GM18520 (cell line): ENCODE results near the gene MAPK11.

Source experiments
- ATAC-seq: cut with Tn5 transposase; IDR thresholded peaks from one replicate; pipeline ENCODE4 v1.9.1; 2021; ENCODE audit not compliant: unreplicated experiment

MAPK11 gene

GRCh38 chr22:50250249-50250554, 20.0 kb downstream of the MAPK11 start:
- no peak for ATAC-seq

- ATAC-seq: no peak
Observed at GRCh38 chr22:50249341-50250248, 20.6 kb downstream of the MAPK11 start.

GRCh38 chr22:50248196-50249081, 21.7 kb downstream of the MAPK11 start:
- ATAC-seq: no peak

GRCh38 chr22:50247748-50248147, 22.4 kb downstream of the MAPK11 start:
- no peak for ATAC-seq

DNA sequence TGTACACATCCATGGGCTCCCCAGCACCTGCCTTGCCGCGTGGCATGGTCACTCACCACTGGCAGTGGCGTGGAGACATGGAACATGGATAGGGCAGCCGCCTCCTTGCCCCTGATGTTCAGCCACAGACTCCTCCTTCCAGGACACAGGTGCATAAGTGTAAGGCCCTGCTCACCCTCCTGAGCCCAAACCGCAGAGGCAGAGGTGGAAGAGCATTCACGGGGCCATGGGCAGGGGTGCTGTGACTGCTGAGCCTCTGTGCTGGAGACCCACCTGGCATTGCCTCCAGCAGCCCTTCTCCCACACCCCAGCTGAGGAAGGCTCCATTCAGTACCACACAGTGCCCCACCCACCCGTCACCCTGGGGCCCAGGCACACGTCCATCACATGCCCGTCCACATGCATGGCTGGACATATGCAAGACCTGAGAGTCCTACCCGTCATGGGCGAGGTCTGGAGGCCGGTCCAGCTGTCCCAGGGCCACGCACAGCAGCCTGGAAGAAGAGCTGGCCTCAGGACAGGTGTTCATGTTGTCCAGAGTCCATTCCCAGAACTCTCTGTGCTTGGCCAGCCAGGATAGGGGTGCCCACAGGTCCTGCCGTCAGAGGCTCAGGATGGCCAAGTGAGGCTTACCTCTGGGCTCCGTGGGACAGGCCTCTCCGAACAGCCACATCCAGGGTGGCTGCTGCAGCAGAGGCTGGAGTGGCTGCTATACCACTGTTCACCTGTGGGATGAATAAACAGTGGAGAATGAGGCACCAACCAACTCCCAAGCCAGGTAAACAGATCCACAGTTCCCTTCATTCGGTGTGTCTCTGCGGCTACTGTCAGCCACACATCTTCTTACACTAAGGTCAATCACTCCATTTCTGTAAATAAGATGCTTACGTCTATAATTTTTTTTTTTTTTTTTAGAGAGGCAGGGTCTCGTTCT, 23.7 kb downstream of the MAPK11 start:
- ATAC-seq: no peak

GRCh38 chr22:50245214-50246072, 24.7 kb downstream of the MAPK11 start:
- ATAC-seq: no peak

DNA sequence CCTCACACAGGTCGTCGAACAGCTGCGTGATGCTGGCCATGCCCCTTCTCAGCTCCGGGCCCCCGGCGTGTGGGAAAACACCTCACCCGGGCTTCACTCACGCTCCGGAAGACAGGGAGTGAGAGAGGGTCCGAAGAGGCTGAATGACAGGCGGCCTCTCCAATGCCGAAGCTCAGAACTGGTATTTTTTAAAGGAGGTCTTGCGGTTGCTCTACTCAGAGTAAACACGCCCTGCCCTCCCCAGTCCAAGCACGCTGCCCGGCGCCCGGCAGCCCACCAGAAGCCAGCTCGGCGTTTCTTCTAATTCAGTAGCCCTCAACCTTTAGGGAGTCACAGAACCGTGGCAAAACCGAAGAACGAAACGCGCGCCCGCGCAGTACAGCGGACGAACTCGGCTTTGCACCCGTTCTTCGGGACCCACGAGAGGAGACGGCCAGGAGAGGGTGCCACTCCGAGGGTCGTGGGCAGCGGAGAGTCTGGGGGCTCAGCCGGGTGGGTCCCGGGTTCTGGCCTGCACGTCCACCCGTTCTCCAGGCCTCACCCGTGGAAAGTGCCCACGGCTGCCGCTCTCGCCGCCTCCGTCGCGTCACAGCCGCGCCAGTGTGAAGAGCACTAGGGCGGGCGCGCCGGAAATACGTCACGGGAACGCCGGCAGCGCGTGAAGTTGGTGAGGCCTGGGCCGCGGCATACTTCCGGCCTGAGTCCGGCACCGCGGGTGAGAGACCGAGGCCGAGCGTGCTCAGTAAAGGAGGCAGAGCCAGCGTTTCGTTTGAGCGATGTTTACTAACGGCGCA, 25.6 kb downstream of the MAPK11 start, which contains the start of gene TUBGCP6:
Gene TUBGCP6, minus strand, starts transcription at position 604 of the 794 bp plus-strand sequence. Its CDS starts 564 bp downstream, at position 40.
- ATAC-seq: peak; percentile 59

DNA sequence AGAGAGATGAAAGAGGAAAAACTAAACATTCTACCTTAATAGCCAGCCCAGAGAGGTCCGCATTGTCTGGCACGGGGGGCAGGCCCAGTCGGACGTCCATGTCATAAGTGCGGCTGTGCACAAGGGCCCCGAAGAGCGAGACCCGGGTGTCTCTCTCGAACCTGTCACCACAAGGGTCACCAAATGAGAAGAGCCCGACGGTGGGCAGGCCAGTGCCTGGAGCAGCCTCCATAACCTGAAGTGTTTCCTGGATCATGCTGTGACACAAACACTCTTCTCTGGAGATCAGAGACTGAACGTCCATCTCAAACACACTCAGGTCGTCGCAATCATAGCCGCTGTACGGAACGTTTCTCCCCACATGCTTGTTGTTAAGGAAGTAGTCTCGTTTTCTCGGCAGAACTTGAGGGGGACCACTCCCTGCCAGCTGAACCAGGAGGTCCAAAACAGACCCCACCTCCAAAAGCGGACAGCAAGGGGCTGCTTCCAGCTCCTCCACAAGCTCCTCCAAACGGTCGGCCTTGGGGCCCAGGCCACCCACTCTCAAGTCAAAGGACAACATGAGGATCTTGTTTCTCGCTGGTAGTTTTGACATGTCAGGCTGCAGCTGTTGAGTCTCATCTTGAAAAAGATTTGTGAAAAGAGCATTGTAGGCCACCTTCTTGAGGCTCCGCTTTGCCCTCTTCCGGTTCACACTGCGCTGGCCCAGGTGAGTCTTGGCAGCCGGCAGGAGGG, 26.3 kb downstream of the MAPK11 start:
- ATAC-seq: no peak

DNA sequence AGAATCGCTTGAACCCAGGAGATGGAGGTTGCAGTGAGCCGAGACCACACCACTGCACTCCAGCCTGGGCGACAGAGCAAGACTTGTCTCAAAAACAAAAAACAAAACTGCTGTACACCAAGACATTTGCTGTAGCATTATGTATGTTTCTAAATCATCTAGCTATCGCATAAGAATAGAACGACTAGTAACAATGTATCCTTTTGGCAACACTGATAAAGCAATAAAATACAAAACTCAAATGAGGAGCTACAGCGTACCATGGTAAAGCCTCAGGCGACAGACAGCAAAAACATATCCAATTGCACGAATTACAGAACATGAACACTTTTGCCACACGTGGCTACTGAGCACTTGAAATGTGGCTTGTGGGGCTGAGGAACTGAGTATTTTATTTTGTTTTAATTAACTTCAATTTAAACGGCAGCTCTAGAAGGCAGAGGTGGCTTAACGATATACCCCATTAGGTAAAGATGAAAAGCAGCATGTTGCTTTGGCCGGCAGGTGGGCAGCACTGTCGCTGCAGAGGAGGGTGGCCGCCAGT, 27.7 kb downstream of the MAPK11 start:
- ATAC-seq: no peak

GRCh38 chr22:50238755-50239154, 31.4 kb downstream of the MAPK11 start:
- no peak for ATAC-seq

DNA sequence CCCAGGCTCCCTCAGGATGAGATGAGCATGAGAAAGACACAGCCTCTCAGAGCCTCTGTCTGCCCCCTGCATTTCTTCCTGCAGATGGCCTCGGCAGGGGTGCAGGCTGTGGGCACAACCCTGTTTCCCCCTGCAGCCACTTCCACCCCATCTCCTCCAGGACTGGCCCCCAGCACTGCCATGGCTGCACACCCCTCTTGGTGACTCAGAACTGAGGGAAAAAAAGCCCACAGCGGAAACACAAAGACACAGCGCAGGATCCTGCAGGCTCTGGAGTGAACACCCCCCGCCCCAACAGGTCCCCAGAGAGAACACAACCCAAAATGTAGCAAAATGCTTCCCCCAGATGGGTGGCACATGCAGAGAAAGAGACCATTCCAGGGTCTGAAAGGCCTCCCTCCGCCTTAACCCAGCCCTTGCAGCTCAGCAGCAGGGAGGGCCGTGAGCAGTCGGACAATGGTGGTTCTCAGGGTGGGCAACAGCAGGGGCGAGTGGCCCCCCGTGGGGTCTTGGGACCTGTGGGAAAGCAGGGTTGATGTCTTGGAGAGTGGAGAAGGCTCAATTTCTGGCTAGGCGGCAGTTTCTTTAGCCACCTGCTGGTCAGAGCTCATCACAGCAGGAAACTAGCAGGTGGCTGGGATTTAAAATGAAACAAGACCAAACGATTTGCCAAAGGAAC, 33.3 kb downstream of the MAPK11 start:
- ATAC-seq: no peak

DNA sequence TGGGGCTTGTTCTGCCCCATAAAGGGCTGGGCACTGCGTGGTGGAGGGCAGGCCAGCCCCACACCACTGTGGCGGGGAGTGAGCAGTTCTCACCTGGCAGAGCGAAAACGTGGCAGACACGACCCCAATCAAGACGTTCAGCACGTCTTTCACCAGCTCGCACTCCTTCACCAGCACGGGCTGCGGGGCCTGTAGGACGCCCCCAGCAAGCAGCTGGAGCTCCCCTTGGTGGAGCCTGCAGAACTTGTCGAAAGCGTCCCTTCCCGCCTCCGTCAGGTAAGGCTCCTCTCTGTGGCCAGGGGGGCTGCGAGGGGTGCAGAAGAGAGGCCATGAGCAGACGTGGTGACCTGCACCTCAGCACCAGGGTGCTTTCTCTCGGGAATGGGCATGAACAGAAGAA, 37.0 kb downstream of the MAPK11 start:
- no peak for ATAC-seq

GRCh38 chr22:50232481-50233151, 37.6 kb downstream of the MAPK11 start:
- ATAC-seq: no peak

- no peak for ATAC-seq
Observed at GRCh38 chr22:50229370-50229769, 40.8 kb downstream of the MAPK11 start.

DNA sequence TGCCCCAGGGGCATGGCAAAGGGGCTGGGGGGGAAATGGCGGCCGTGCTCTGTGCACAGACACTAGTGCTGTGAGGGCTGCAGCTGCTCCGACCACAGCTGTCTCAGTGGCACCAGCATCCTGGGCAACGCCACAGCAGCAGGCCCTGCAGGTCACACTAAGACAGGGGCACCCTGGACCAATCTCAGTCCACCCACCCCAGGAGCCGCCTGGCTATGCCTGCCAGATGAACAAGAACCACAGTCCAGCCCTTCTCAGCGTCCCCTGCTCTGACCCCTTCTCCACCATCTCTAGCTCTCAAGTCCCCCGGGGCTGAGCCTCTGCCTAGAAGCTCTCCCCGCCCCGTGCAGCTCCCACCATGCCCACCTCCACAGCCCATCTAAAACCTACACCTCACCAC, 41.8 kb downstream of the MAPK11 start:
- no peak for ATAC-seq

DNA sequence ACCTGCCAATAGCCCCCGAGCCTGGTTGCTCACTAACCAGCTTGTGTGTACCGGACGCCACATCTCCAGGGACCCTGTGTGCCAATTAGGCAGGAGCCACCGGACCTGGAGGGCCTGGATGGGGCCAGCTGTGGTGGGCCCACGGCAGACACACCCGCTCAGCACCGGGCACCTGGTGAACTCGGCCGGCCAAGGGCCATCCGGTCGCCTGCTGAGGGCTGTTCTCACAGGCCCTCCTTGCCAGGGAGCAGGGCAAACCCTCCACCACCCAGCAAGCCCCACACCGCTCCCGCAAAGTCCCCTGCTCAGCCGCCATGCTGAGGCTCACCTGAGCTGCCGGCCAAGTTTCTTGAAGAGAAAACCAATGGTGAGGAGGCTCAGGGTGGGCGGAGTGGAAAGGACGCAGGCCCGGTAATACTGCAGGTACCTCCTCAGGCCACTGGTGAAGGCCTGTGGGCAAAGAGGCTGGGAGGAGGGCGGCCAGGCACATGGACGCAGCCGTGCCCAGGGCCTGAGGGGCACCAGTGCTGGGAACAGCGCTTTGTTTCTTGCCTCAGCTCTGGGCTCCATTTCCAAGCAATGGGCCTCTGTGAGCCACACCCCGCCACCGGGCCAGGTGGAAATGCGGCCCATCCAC, 42.5 kb downstream of the MAPK11 start:
- no peak for ATAC-seq

- ATAC-seq: no peak
Observed at GRCh38 chr22:50226875-50227165, 43.4 kb downstream of the MAPK11 start.
